NB4 (cell line): ENCODE data around the gene ZFHX3.

Experiments
- DNase-seq: peaks from one replicate; pipeline ENCODE4 v3.0.0; 2010; ENCODE audit warnings: low read depth
- H3K4me3 ChIP-seq: one replicate; pipeline ENCODE4 v1.5.1; 2011; ENCODE audit warnings: mild to moderate bottlenecking, low read depth, low read length, moderate library complexity
- MYC ChIP-seq: IDR thresholded peaks from 2 replicates; pipeline ENCODE4 v1.6.1; 2011; ENCODE audit warnings: low read depth, low read length
- POLR2A ChIP-seq: IDR thresholded peaks from 2 replicates; pipeline ENCODE4 v1.6.1; 2011; ENCODE audit warnings: mild to moderate bottlenecking; ENCODE audit not compliant: insufficient read length; ENCODE audit errors: extremely low read depth
- TF ChIP-seq, protein P1 (sequence below): IDR thresholded peaks from one replicate; pipeline ENCODE4 v1.5.1; 2012; ENCODE audit warnings: low read depth, low read length
- TF ChIP-seq, protein P2 (sequence below): IDR thresholded peaks from 2 replicates; pipeline ENCODE4 v1.6.1; 2011; ENCODE audit warnings: low read depth, low read length

ZFHX3 gene

DNA sequence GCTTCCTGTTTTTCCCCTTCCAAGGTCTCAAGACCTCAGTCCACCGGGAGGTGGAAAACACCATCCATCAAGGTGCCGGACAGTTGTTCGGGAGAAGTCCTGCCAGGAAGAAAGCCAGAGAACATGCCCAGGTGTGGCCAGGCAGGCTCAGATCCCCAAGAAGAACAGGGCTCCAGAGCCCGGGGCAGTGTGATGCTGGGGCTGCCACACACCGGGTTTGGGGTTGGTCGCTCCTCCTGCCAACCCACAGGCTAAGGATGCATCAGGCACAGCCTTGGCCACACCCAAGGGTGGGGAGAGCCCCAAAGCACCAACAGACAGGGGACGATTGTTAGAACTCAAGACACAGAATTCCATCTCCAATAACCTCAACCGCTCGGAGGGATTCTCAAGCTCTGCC, 19.7 kb downstream of the ZFHX3 start:
- DNase-seq = no peak
- no peak overlapping the region for H3K4me3 ChIP-seq
- TF ChIP-seq MYC (no peak), POLR2A (no peak)
- TF ChIP-seq, protein P1, sequence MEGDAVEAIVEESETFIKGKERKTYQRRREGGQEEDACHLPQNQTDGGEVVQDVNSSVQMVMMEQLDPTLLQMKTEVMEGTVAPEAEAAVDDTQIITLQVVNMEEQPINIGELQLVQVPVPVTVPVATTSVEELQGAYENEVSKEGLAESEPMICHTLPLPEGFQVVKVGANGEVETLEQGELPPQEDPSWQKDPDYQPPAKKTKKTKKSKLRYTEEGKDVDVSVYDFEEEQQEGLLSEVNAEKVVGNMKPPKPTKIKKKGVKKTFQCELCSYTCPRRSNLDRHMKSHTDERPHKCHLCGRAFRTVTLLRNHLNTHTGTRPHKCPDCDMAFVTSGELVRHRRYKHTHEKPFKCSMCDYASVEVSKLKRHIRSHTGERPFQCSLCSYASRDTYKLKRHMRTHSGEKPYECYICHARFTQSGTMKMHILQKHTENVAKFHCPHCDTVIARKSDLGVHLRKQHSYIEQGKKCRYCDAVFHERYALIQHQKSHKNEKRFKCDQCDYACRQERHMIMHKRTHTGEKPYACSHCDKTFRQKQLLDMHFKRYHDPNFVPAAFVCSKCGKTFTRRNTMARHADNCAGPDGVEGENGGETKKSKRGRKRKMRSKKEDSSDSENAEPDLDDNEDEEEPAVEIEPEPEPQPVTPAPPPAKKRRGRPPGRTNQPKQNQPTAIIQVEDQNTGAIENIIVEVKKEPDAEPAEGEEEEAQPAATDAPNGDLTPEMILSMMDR = no peak
- TF ChIP-seq, protein P2, sequence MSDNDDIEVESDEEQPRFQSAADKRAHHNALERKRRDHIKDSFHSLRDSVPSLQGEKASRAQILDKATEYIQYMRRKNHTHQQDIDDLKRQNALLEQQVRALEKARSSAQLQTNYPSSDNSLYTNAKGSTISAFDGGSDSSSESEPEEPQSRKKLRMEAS = no peak

DNA sequence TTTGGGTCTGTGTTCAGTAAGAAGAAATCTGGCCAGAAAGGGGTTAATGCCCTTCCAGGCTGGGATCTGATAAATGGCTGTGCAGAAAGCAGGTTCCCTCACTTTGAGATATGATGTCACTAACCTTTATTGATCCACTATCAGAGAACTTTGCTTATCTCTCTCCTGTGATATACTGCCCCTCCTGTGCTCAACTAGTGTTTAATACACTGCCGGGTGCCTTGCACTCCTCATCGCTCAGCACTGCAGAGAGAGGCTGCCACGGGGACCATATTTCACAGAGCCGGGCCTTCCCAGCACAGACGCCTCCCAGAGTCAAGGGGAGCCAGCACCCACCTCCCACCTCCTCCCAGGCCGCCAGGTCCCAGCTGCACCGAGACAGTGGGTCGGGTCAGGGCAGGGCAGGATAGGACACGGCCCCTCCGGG, 20.2 kb downstream of the ZFHX3 start:
- TF ChIP-seq MYC = no peak
- TF ChIP-seq, protein P1 = no peak
- TF ChIP-seq POLR2A = no peak
- TF ChIP-seq, protein P2 = no peak
- H3K4me3 ChIP-seq = no peak overlapping the region
- DNase-seq = no peak

DNA sequence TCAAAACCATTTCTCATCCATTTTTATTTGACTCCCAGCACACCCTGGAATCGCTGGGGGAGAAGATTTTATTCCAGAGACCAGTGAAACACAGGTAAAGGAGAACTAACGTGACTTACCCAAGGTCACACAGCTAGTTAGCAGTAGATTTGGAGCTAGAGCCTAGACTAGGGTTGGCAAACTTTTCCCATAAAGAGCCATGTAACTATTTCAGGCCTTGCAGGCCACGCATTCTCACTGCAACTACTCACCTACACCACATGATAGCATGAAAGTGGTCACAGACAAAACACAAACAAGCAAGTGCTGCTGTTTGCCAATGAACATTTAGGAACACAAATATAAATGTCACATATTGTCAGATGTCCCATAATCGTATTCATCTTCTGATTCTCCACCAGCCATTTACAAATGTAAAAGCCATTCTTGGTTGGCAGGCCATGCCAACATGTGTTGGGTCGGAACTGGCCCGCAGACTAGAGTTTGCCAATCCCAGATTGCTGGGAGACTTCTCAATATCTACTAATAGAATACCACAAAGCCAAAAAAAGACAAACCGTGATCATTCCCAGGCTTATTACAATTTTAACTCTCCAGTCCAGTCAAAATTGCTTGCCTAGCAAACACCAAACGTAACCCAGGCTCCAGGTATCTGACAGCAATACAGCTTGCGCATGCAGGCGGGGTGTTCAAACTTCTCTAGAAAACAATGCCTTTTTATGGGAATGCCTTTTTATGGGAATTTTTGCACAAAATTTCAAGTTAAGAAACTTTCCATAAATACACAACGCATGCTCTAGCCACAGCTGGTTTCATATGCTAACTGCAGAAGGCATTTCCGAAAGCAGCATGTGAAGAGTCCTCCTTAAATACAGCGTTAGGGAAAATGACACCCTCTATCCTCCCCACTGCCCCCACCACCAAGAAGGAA, 20.9 kb downstream of the ZFHX3 start:
- DNase-seq = no peak
- TF ChIP-seq MYC = no peak
- TF ChIP-seq POLR2A = no peak
- TF ChIP-seq, protein P1 = no peak
- TF ChIP-seq, protein P2 = no peak
- no peak overlapping the region for H3K4me3 ChIP-seq

DNA sequence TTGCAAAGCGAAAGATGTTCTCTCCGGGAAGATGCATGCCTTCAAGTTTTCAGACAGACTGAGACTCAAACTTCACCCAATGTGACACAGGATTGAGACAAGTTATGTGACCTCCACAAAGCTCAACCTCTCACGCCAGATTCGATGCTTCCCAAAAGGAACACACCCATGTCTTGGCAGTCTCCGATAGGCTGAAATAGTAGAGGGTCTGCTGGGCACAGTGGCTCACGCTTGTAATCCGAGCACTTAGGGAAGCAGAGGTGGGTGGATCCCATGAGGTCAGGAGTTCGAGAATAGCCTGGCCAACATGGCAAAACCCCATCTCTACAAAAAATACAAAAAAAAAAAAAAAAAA, 22.1 kb downstream of the ZFHX3 start:
- DNase-seq = no peak
- H3K4me3 ChIP-seq = no peak overlapping the region
- TF ChIP-seq, protein P1 = no peak
- TF ChIP-seq POLR2A (no peak), MYC (no peak)
- TF ChIP-seq, protein P2 = no peak

DNA sequence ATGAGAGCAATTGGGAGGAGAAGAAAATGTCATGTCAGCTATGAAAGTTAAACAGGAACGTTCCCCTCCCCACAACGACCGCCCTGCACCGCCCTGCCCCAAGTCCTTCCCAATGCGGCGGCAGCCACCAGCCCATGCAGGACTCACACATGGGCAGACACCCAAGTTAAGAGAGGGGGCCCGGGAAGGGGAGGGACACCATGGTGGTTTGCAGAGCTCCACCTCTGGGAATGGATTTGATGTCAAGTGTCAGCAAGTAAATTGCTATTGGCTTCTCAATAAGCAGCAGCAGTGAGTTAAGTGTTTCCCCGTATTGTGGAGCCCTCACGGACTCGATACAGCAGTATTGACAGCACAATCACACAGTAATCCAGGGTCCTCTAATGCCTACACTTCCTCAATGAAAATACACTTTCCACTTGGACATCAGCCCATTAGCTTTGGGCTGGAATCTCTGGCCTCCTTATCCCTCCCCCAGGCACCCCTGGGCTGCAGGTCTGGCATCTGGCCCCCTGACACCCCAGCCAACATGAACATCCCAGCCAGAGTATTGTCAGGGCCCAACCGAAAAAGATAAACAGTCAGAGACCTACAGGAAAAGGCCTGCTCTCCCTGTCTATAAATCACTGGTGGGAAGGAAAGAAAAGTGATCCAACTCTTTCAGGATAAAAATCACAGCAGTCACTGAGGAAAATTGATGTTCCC, 22.6 kb downstream of the ZFHX3 start:
- no peak for DNase-seq
- H3K4me3 ChIP-seq = no peak overlapping the region
- TF ChIP-seq MYC (no peak), POLR2A (no peak)
- TF ChIP-seq, protein P2 = no peak
- TF ChIP-seq, protein P1 = no peak
